SK-N-SH treated with all-trans-retinoic acid at 6 μM for 48 hours (cell line): ENCODE data around the gene PRR5.

Experiments
- ATAC-seq: fragments of 200-7000 bp; cut with Tn5 transposase; 3 replicates; pipeline ENCODE4 v1.9.1; 2020; ENCODE audit warnings: mild to moderate bottlenecking, moderate library complexity
- ARNTL ChIP-seq: fragments of 450-650 bp; formaldehyde crosslinking; IDR thresholded peaks from 2 replicates; pipeline ENCODE4 v1.5.0; 2020; ENCODE audit warnings: low read depth, mild to moderate bottlenecking, moderate library complexity, borderline replicate concordance
- CSDC2 ChIP-seq: fragments of 250-450 bp; sonication (Bioruptor Pico); IDR thresholded peaks from 2 replicates; pipeline ENCODE4 v1.5.0; 2020; ENCODE audit warnings: mild to moderate bottlenecking, moderate library complexity
- ESRRG ChIP-seq: fragments of 250-450 bp; sonication (Bioruptor Pico); IDR thresholded peaks from 2 replicates; pipeline ENCODE4 v1.6.1; 2021; ENCODE audit warnings: mild to moderate bottlenecking
- GLIS3 ChIP-seq: fragments of 250-450 bp; sonication (Bioruptor Pico); IDR thresholded peaks from 2 replicates; pipeline ENCODE4 v1.5.0; 2020; ENCODE audit warnings: mild to moderate bottlenecking, moderate library complexity
- ISL1 ChIP-seq: fragments of 250-450 bp; sonication (Bioruptor Pico); IDR thresholded peaks from 2 replicates; pipeline ENCODE4 v2.1.2; 2022; ENCODE audit warnings: mild to moderate bottlenecking, moderate library complexity
- OSR1 ChIP-seq: fragments of 250-450 bp; sonication (Bioruptor Pico); IDR thresholded peaks from 2 replicates; pipeline ENCODE4 v1.8.0; 2022; ENCODE audit warnings: moderate library complexity, mild to moderate bottlenecking, inconsistent platforms
- PPARA ChIP-seq: fragments of 250-450 bp; sonication (Bioruptor Pico); IDR thresholded peaks from 2 replicates; pipeline ENCODE4 v1.5.0; 2020; ENCODE audit warnings: mild to moderate bottlenecking, borderline replicate concordance
- RARB ChIP-seq: fragments of 250-450 bp; sonication (Bioruptor Pico); IDR thresholded peaks from 2 replicates; pipeline ENCODE4 v1.8.0; 2021; ENCODE audit warnings: mild to moderate bottlenecking, moderate library complexity
- TCF4 ChIP-seq: fragments of 250-450 bp; sonication (Bioruptor Pico); IDR thresholded peaks from 2 replicates; pipeline ENCODE4 v1.8.0; 2021; ENCODE audit warnings: mild to moderate bottlenecking, moderate library complexity, borderline replicate concordance
- TOX ChIP-seq: fragments of 250-450 bp; sonication (Bioruptor Pico); IDR thresholded peaks from 2 replicates; pipeline ENCODE4 v1.8.0; 2021; ENCODE audit warnings: mild to moderate bottlenecking, moderate library complexity, borderline replicate concordance
- ZC3H10 ChIP-seq: fragments of 250-450 bp; sonication (Bioruptor Pico); IDR thresholded peaks from 2 replicates; pipeline ENCODE4 v1.5.1; 2021; ENCODE audit warnings: mild to moderate bottlenecking, moderate library complexity
- ZFP3 ChIP-seq: fragments of 250-450 bp; sonication (Bioruptor Pico); IDR thresholded peaks from 2 replicates; pipeline ENCODE4 v1.5.0; 2020; ENCODE audit warnings: mild to moderate bottlenecking, moderate library complexity
- ZFP30 ChIP-seq: fragments of 450-650 bp; formaldehyde crosslinking; IDR thresholded peaks from 2 replicates; pipeline ENCODE4 v1.5.0; 2022; ENCODE audit warnings: mild to moderate bottlenecking, moderate library complexity
- ZNF565 ChIP-seq: fragments of 450-650 bp; formaldehyde crosslinking; conservative IDR thresholded peaks from 2 replicates; pipeline ENCODE4 v1.5.0; 2020; ENCODE audit warnings: low read depth, mild to moderate bottlenecking, moderate library complexity
- ZNF70 ChIP-seq: fragments of 450-650 bp; formaldehyde crosslinking; IDR thresholded peaks from 2 replicates; pipeline ENCODE4 v1.5.0; 2020; ENCODE audit warnings: mild to moderate bottlenecking, moderate library complexity
- TF ChIP-seq, protein P1 (sequence below): fragments of 250-450 bp; sonication (Bioruptor Pico); IDR thresholded peaks from 2 replicates; pipeline ENCODE4 v1.5.1; 2021; ENCODE audit warnings: mild to moderate bottlenecking, moderate library complexity
- TF ChIP-seq, protein P2 (sequence below): fragments of 250-450 bp; sonication (Bioruptor Pico); IDR thresholded peaks from 2 replicates; pipeline ENCODE4 v1.5.1; 2020; ENCODE audit warnings: low read depth, mild to moderate bottlenecking, moderate library complexity
- TF ChIP-seq, protein P3 (sequence below): fragments of 250-450 bp; sonication (Bioruptor Pico); IDR thresholded peaks from 2 replicates; pipeline ENCODE4 v1.8.0; 2021; ENCODE audit warnings: low read depth, mild to moderate bottlenecking, moderate library complexity, borderline replicate concordance
- TF ChIP-seq, protein P4 (sequence below): fragments of 250-450 bp; sonication (Bioruptor Pico); IDR thresholded peaks from 2 replicates; pipeline ENCODE4 v1.8.0; 2020; ENCODE audit warnings: mild to moderate bottlenecking, moderate library complexity, borderline replicate concordance
- TF ChIP-seq, protein P5 (sequence below): fragments of 250-450 bp; sonication (Bioruptor Pico); IDR thresholded peaks from 2 replicates; pipeline ENCODE4 v1.5.0; 2020; ENCODE audit warnings: mild to moderate bottlenecking, moderate library complexity

PRR5 gene

DNA sequence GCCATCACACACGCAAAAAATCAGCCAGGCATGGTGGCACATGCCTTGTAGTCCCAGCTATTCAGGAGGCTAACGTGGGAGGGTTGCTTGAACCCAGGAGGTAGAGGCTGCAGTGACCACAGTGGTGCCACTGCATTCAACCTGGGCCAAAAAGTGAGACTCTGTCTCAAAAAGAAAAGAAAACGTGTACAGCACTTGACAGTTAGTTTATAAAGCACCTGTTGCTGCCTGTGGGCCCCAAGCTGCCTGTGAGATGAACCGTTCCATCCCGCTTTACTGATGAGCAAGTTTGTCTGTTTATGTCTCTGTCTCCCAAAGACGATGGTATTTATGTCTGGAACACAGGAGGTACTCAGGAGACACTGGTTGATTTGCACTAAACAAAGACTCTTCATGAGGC lies 1.5 kb upstream of the PRR5 start (continued):
- TF ChIP-seq ZC3H10 (CRISPR knock-in tag), result no peak
- TF ChIP-seq, protein P1, sequence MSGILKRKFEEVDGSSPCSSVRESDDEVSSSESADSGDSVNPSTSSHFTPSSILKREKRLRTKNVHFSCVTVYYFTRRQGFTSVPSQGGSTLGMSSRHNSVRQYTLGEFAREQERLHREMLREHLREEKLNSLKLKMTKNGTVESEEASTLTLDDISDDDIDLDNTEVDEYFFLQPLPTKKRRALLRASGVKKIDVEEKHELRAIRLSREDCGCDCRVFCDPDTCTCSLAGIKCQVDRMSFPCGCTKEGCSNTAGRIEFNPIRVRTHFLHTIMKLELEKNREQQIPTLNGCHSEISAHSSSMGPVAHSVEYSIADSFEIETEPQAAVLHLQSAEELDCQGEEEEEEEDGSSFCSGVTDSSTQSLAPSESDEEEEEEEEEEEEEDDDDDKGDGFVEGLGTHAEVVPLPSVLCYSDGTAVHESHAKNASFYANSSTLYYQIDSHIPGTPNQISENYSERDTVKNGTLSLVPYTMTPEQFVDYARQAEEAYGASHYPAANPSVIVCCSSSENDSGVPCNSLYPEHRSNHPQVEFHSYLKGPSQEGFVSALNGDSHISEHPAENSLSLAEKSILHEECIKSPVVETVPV (CRISPR knock-in tag), result no peak
- TF ChIP-seq, all 23 proteins: peak for 0

DNA sequence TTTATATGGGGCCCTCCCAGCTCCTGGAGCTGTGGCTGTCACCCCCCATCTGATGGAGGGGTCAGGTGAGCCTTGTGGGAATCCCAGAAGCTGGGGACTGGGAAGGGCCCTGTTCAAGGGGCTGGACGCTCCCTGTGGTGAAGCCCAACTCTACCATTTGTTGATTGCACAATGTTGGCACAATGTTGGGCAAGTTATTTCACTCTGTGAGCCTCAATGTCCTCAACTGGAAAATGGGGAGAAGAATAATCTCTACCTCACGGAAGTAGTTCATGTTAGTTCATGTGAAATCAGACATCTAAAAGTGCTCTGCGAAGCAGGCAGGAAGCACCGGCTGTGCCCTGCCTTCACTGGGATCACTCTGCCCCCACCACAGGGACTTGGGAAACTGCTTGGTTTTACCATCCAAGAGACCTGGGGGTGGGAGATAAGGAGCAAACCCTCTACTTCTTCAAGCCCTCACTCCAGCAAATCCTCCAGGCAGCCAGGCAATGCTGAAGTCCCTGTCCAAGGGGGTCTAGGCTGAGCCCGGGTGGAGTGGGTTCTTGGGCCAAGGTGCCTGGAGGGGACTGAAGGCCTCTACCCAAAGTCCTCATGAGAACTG lies 715 bp upstream of the PRR5 start:
- TF ChIP-seq, protein P2, sequence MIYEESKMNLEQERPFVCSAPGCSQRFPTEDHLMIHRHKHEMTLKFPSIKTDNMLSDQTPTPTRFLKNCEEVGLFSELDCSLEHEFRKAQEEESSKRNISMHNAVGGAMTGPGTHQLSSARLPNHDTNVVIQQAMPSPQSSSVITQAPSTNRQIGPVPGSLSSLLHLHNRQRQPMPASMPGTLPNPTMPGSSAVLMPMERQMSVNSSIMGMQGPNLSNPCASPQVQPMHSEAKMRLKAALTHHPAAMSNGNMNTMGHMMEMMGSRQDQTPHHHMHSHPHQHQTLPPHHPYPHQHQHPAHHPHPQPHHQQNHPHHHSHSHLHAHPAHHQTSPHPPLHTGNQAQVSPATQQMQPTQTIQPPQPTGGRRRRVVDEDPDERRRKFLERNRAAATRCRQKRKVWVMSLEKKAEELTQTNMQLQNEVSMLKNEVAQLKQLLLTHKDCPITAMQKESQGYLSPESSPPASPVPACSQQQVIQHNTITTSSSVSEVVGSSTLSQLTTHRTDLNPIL (CRISPR knock-in tag), result no peak
- TF ChIP-seq ZNF565 (CRISPR knock-in tag) (no peak), ZFP30 (CRISPR knock-in tag) (no peak), TCF4 (CRISPR knock-in tag) (no peak), GLIS3 (CRISPR knock-in tag) (no peak), TOX (CRISPR knock-in tag) (no peak), ZC3H10 (CRISPR knock-in tag) (no peak), RARB (CRISPR knock-in tag) (no peak), OSR1 (CRISPR knock-in tag) (no peak), ZNF70 (CRISPR knock-in tag) (no peak), ESRRG (CRISPR knock-in tag) (no peak), CSDC2 (no peak), ISL1 (CRISPR knock-in tag) (no peak), PPARA (CRISPR knock-in tag) (no peak), ZFP3 (no peak), ARNTL (no peak)
- TF ChIP-seq, protein P3, sequence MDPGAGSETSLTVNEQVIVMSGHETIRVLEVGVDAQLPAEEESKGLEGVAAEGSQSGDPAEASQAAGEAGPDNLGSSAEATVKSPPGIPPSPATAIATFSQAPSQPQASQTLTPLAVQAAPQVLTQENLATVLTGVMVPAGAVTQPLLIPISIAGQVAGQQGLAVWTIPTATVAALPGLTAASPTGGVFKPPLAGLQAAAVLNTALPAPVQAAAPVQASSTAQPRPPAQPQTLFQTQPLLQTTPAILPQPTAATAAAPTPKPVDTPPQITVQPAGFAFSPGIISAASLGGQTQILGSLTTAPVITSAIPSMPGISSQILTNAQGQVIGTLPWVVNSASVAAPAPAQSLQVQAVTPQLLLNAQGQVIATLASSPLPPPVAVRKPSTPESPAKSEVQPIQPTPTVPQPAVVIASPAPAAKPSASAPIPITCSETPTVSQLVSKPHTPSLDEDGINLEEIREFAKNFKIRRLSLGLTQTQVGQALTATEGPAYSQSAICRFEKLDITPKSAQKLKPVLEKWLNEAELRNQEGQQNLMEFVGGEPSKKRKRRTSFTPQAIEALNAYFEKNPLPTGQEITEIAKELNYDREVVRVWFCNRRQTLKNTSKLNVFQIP (CRISPR knock-in tag), result no peak
- TF ChIP-seq, protein P1 (CRISPR knock-in tag), result no peak
- TF ChIP-seq, protein P4, sequence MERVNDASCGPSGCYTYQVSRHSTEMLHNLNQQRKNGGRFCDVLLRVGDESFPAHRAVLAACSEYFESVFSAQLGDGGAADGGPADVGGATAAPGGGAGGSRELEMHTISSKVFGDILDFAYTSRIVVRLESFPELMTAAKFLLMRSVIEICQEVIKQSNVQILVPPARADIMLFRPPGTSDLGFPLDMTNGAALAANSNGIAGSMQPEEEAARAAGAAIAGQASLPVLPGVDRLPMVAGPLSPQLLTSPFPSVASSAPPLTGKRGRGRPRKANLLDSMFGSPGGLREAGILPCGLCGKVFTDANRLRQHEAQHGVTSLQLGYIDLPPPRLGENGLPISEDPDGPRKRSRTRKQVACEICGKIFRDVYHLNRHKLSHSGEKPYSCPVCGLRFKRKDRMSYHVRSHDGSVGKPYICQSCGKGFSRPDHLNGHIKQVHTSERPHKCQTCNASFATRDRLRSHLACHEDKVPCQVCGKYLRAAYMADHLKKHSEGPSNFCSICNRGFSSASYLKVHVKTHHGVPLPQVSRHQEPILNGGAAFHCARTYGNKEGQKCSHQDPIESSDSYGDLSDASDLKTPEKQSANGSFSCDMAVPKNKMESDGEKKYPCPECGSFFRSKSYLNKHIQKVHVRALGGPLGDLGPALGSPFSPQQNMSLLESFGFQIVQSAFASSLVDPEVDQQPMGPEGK (CRISPR knock-in tag), result no peak
- TF ChIP-seq, protein P5, sequence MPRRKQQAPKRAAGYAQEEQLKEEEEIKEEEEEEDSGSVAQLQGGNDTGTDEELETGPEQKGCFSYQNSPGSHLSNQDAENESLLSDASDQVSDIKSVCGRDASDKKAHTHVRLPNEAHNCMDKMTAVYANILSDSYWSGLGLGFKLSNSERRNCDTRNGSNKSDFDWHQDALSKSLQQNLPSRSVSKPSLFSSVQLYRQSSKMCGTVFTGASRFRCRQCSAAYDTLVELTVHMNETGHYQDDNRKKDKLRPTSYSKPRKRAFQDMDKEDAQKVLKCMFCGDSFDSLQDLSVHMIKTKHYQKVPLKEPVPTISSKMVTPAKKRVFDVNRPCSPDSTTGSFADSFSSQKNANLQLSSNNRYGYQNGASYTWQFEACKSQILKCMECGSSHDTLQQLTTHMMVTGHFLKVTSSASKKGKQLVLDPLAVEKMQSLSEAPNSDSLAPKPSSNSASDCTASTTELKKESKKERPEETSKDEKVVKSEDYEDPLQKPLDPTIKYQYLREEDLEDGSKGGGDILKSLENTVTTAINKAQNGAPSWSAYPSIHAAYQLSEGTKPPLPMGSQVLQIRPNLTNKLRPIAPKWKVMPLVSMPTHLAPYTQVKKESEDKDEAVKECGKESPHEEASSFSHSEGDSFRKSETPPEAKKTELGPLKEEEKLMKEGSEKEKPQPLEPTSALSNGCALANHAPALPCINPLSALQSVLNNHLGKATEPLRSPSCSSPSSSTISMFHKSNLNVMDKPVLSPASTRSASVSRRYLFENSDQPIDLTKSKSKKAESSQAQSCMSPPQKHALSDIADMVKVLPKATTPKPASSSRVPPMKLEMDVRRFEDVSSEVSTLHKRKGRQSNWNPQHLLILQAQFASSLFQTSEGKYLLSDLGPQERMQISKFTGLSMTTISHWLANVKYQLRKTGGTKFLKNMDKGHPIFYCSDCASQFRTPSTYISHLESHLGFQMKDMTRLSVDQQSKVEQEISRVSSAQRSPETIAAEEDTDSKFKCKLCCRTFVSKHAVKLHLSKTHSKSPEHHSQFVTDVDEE (CRISPR knock-in tag), result no peak
- ATAC-seq, result no peak
